ENCODE data around the gene HCCS. TPM values are rescaled to one million over a fixed set of nuclear protein-coding genes. Genes with fewer than 3 reads are reported as not detected.
"Not testable (repeated sequence)": the region's sequence is repeated elsewhere in the genome, so short reads cannot be mapped to it uniquely, and the experiment has no call there.

HCCS gene
- total RNA-seq, 1 donor from 2014 or later, result 38.5 TPM

DNA sequence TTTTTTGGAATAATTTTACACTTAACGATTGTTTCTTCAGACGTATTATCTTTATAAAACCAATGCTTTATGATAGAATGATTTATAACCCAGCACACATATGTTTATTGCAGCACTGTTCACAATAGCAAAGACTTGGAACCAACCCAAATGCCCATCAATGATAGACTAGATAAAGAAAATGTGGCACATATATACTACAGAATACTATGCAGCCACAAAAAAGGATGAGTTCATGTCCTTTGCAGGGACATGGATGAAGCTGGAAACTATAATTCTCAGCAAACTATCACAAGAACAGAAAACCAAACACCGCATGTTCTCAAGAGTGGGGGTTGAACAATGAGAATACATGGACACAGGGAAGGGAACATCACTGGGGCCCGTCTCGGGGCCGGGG, 12.0 kb downstream of the HCCS start:
- DNase-seq (ENCODE audit: low read depth), result not testable (repeated sequence)

DNA sequence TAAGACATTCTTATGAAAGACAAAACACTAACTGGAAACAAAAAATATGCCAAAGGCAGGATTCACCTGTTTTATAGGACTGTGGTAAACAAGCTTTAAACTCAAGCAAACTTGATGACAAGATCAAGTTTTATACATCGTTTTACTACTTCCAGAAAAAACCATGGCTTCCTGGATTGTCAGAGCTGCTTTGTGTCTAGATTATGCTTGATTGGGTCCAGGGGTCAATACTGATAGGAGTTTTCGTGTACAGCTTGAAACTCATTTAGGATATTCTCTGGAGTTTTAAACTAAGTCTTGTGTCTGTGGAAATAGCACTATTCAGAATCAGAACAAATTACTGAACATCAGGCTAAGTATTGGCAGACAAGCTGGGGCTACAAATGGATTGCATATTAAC, 13.0 kb downstream of the HCCS start:
- DNase-seq (ENCODE audit: low read depth), result no peak

DNA sequence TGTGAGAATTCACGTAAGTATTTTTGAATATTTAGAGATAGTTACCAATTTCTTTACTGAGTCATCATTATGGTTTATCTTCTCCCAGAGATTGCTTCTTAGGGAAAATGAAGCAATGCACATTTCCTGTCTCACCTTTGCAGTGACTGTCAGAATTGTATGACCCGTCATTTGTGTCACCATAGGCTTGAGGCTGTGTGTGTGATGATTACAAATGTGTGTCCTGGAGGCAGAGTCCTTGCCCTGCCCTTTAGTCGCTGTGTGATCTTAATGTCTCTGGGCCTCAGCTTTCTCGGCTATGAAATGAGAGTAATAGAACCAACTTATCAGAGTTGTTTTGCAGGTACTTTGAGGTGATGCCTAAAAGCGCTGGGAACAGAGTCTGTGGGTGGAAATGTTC, 13.9 kb downstream of the HCCS start:
- DNase-seq (ENCODE audit: low read depth), result no peak

DNA sequence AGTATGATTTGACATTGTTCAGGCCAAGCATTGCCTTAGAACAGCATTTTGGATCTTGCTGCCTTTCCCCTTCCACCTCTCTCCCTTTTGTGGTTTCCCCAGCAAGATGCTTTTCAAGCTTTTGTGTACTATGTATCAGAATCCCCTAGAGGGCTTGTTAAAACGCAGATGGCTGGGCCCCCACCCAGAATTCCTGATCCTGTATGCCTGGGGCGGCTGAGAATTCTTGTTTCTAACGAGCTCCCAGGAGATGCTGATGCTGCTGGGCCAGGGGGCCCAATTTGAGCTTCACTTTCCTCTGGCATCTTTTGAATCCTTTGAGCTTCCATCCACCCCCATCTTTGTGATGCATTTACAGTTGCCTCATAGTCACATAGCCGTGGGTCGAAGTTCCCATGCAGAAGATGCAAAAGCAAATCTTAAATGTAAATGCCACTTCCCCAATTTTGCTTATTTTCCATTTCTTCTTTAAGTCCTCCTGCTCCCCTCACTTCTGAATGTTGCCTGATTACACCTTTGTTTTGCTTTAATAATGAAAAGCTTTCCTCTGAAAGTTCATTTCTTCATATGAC, 18.5 kb downstream of the HCCS start:
- DNase-seq (ENCODE audit: low read depth), result no peak

DNA sequence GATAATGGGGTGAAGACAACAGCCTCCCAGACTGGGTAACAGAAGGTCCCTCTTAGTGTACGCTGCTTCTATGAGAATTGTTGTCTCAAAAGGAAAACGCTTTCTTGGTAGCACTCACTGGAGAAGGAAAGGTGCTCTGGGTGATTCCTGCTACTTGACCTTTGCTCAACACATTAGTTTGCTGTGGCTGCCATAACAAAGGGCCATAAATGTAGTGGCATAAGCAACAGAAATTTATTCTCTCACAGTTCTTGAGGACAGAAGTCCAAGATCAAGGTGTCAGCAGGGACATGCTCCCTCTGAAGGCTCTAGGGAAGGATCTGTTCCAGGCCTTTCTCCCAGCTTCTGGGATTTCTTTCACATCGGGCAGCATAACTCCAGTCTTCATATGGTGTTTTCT, 19.0 kb downstream of the HCCS start:
- DNase-seq (ENCODE audit: low read depth), result no peak

DNA sequence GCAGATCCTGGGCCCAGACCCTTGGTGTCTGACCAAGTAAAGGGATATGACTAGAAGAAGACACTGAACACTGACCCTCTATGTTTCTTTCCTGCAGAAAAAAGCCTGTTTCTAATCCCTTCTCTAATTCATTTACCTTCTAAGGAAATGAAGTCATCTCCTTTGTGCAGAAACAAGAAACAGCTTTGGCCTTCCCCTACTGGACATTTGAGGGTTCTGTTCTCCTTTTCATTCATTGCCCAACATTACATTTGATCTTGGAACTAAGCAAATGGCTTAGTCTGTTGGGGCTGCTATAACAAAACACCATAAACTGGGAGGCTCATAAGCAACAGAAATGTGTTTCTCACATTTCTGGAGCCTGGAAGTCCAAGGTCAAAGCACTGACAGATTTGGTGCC, 20.0 kb downstream of the HCCS start:
- no peak for DNase-seq (ENCODE audit: low read depth)

DNA sequence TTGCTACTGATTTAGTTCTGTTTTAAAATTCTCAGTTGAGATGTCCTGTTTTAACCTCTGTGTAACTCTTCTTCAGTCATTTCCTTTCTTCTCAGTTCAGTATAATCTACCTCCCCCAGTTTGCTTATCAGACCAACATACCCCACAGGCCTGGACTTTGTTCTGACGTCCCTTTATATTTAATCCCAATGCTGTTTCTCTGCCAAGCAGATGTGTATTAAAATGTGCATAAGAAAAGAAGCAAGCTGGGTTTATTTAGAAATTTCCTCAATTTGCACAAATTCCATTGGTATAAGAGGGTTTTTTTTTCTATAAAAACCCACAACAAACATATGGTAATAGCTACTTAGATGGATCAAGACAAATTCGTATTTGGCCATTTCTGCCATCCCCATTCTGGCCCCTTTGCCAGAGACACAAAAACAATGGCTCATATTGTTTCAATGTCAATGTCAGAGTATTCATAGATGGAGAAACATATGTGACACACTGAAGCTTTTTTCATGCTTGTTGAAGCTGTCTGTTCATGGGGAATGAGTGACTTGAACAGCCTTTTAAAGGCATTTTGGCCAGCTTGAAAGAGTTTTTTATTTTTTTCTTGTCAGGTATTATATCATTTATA, 24.5 kb downstream of the HCCS start:
- DNase-seq (ENCODE audit: low read depth), result no peak

DNA sequence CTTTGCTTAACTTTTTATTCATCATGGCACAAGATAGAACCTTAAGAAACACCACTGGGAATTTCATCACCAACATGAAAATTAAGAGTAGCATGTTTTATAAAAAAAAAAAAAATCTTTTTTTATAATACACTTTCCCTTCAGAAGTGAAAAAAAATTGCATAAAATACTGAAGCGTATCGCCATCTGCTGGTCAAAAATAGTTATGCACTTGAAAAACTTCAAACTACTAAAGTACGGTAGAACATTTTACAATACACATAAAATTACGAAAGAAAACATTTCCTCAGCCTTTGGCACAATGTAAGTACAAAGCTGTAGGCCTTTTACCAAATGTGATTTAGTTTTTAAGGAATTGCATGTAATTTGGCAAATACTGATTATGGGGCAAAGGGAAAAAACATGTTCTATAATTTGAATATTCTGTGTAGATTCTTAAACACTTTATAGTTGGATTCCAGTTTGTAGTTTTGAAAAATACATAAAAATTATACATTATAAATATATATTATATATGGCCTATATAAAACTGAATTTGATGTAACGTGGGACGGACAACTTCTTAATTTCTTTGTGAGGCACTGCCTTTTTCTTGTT, 26.5 kb downstream of the HCCS start:
- DNase-seq (ENCODE audit: low read depth), result peak; percentile 30

DNA sequence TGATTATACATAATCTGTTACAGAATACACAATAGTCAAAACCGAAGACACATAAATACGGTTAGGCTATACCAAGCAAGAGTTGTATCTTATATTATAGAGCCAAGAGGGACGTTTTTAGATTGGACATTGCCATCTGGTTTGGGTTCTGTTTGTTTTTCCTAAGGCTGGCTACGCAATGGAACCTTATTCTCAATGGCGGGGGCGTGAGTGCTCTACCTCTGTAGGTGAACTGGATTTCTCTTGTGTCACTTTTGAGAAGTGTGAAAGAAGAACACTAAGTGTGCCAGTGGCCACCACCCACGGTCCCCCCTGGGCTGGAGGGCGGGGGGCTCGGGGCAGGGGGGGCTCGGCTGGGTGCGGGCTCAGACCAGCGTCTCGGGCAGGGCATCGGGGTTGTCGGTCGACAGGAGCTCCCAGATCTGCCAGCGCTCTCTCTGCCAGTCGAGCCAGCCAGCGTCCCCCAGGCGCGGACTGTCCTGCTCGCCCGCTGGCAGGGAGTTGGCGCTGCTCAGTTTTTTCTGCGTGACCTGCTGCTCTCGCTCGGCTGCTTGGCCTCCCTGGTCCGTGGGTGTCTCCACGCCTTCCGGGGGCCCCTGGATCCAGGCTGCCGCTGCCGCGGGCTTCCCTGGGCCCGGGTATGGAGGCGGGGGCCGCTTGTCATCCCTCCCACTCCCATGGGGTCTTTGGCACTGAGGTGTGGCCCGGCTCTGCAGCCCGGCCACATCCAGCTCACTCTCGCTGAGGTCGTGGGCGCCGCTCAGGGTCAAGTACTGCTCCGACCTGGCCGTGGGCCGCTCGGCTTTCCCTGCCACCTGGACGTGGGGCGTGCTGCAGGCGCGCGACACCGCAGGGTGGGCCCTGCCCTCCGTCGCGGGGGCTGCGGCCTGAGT, 27.6 kb downstream of the HCCS start:
- no peak for DNase-seq (ENCODE audit: low read depth)

DNA sequence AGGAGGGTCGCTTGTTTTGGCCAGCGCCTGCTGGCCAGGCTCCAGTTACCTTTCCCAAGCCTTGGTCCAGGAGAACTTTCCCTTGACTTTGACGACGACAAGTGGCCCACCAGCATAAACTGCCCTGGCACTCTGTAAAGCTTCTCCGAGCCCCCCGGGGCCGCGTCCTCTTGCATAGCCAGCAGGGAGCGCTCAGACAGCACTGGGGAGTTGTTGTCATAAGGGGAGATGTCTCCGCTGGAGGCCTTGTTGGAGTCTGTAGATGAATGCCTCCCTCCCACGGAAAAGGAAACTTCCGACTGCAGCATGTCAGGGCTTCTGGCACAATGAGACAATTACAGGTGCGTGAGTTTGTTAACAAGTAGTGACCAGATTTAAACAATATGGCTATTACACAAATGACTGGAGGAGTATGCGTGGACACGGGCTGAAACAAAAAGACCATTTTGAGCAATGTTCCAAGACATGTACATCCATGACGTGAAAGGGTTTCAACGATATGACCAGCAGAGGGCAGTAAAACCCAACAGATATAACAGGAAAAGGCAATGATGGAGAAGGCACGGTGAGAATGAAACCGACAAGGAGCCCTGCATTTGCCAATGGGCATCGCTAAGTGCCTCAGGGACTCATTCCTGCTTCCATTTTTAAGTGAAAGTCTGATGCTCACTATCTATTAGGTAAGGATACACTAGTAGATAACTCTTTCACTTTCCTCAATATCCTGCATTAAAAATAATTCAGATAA, 33.0 kb downstream of the HCCS start:
- DNase-seq (ENCODE audit: low read depth), result peak; percentile 59

DNA sequence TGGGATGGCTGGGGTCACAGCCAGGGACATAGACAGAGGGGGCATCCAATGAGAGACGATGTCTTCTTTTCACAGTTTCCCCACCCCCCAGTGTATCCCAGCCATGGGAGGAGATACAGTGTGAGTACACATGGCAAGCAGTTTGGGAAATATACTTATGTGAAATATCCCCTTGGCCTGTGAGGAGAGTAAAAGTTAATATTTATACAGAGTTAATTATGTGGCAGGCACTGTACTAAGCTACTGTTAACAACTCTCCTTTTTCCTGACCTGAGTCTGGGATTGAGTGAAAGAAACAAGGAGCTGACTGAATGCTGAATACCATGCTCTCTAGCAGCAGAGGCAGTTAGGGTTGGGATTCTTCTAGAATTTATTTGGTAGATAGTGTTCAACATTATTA, 35.3 kb downstream of the HCCS start:
- DNase-seq (ENCODE audit: low read depth), result peak; percentile 25

DNA sequence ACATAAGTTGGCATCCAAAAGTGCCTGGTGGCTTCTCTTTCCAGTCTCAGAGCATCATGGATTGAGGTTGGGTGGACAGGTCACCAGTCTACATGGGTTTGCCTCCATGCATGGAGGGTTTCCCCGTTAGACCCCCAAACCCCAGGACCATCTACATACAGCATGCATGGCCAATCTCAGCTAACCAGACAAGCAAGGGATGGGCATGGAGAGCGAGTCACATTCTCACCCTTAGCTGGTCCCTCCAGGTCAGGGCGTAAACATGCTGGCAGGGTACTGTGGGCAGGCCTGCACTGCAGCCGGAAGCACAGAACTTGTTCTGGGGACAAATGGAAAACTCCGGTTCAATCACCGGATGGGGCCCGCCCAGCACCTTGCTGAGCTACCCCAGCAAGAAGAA, 37.3 kb downstream of the HCCS start:
- DNase-seq (ENCODE audit: low read depth), result no peak

DNA sequence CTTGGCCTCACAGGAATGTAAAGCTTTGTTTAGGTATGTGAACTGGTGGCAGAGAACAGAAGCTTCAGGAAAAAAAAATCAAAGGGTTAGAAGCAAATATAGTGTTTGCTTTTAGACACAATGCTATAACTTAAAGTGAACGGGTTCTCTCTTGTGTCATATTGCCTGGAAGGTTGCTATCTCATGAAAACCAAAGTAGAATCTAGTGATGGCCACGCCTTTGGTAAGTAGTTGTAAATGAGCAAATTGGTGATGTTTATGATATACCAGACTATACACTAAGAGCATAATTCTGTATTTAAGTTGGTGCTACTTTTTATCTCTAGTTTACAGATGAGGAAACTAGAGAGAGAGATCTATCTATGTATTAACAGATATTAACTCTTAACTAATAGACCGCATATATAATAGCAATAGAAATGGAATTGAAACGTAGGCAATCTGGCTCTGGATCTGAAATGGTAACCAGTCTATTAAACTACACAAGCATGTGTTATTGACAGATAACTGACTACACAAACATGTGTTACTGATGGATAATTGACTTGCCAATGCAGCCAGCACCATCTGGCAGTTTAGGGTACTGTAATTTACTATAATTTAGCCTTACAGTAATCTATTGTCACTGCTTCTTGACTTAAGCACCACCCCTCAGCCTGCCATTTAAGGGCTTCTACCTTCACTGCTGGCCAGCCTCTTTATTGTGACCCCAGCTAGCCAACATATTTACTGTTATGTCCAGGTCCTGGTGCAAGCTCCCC, 40.8 kb downstream of the HCCS start:
- DNase-seq (ENCODE audit: low read depth), result peak; percentile 9

DNA sequence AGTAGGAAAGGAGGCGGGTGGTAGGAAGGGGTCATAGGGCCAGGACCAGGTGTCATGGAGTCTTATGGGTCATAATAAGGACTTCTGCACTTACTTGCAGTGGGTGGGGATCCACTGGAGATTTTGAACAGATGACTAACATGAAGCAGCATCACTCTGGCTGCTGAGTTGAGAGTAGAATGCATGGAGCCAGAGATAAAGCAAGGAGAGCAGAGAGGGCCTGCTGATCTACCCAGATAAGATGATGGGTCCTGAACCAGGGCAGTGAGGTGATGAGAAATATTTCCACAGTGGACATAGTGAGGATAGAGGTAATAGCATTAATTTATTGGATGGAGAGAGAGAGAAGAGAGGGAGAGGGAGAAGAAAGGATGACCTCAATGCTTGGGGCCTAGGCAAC, 48.0 kb downstream of the HCCS start:
- no peak for DNase-seq (ENCODE audit: low read depth)

DNA sequence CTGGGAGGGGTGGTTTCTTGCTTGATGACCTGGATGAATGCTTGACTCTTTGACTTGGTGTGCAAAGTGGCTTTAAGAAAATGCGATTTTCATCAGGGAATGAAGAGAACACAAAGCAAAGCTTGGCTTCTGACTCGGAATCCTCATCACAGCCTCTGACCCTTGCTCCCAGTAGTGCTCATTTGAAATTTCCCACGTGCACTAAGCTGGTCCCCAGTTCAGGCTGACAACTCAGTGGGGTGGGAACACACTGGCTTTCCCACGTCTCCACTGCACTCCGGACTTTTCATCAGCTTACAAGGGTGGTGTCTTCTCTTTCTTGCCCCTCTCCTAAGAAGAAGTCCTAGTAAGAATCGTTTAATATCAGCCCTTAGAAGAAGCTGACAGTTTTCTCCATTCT, 53.3 kb downstream of the HCCS start:
- DNase-seq (ENCODE audit: low read depth), result no peak

DNA sequence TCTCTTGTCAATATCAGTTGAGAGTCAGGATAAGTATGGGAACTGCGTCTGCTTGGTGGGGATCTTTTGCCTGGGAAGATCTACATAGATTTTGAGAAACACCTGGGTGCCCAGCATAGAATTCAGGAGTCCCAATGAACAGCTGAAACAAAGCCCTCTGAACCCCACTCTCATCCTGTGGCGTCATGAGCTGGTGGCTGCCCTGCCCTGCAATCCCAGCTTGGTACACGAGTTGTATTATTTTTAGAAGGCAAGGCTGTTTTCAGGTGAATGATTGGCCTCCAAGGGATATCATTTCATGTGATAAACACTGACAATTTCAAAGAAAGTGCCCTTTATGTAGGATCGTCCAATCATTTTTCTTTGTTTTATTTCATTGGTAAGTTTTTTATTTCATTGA, 60.8 kb downstream of the HCCS start:
- DNase-seq (ENCODE audit: low read depth), result no peak

DNA sequence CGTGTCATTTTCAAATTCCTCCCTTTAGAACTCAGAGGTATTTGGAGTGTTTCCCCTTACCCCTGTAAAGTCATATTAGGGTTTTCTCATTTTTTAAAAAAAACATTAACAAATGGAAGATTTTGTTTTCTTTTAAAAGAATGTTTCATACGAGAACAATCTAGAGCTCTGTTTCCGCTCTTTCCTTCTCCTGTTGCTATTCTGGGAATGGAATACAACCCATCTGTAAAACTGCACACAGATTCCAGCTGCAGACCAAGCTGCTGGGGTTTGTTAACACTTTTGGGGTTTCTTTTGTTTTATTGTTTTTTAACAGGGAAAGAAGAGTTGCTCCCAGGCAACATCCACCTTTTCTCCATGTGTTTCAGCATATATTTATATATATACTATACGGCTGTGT, 61.3 kb downstream of the HCCS start:
- no peak for DNase-seq (ENCODE audit: low read depth)

Data from renal cortical epithelial cell (primary cell).